GM19043 (cell line): Measurements from ENCODE around the gene EFHD2.
"Not testable (repeated sequence)": the region's sequence is repeated elsewhere in the genome, so short reads cannot be mapped to it uniquely, and the experiment has no call there.

Source experiments
- ATAC-seq: cut with Tn5 transposase; IDR thresholded peaks from one replicate; pipeline ENCODE4 v1.9.1; 2021; ENCODE audit warnings: low read depth; ENCODE audit not compliant: unreplicated experiment

EFHD2 gene

DNA sequence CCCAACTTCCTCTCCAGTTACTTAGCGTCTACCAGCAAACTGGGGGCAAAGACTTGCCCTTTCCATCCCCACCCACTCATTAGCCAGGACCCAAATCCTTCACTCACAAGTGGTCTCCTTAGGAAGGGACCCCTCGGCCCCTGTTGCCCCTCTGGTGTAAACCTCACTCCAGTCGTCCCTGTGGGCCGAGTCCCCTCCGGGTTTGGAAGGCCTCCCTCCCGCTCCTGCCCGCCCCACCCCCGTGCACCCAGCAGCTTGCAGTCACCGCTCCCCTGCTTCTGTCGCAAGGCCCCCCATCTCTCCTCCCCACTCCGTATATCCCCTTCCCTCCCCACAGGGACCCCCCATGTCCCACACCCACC lies 1.2 kb downstream of the EFHD2 start:
- ATAC-seq: no peak

DNA sequence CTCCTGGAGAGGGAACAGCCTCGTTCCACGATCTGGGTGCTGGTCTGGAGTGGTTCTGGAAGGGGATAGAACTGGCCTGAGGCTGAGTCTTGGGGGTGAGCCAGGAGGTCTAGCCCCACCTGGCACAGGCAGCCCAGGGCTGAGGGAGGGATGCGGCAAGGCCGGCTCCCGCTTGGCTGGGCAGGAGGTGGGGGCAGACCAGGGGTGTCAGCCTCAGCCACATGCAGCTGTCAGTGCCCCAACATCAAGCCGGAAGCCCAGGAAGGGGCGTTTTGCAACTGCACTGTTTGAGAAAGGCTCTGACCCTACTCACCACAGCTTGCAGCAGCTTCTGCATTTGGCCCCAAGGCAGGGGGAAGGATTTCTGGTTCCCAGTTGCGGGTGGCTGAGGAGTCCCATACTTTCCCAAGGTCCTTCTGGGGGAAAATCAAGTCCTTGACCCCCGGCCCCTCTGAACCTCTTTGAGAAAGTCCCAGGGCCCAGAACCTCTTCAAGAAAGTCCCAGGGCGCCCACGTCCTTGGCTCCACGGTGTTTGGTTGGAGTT lies 2.0 kb downstream of the EFHD2 start:
- ATAC-seq: peak; percentile 65

DNA sequence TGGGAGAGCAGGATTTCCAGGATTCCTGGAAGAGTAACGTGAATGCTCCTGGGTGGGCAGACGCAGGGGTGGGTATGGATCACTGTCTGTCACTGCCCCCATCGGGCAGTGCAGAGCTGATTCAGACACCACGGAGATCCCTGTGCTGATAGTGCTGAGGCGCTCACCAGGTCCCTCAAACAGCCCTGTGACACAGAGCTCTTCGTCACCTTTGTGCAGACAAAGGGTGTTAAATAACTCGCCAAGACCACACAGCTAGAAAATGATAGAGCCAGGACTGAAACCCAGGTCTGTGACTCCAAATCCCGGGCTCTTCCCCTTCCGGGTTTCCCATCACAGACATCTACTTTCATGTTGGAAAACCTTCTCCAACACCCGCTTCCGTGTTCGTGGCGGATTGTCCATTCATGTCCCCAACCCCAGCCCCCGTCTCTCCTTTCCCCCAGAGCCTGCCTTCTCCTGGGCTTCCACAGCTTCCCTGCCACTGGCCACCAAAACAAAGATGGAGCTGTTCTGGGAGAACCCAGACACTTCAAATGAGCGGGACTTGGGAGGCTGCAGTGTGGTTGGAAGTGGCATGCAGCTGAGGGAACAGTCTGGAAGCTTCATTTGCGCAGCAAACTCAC lies 2.6 kb downstream of the EFHD2 start:
- no peak for ATAC-seq

GRCh38 chr1:15412843-15413242 lies 3.2 kb downstream of the EFHD2 start:
- ATAC-seq: no peak

DNA sequence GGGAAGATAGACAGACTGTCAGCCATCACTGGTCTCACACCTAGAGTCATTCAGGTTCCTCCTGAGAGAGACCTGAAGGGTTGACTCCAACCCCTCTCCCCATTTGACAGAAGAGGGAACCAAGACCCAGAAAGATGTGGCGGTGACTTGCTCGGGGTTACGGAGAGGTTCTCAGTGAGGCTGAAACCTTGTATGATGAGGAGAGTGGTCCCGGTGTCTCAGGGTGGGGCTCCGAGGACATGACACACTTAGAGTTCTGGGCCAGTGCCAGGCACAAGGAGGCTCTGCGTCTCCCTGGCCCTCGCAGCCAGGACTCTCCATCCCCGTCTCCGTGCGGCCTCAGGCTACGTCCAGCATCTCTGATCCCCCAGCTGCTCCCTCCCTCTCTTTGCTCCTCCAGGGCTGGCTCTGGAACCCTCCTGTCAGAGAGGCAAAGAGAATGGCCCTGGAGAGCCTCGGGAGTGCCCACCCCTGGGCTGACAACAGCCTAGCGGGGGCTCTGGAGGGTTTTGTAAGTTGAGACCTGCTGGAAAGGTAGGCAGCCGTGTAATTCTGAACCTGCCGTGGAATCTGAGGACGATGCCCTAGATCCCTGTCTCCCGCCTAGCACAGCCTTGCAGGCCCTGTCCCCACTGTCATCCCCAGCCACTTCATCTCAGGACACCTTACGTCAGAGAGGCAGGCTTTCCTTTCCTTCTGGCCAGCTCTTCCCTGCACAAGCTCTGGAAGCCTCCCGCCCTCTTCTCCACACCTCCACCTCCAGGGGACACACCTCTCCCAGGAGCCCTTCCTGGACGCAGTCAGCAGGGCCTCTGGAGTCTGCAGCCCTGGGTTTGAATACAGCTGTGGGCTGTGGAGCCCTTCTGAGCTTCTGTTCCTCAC lies 4.1 kb downstream of the EFHD2 start:
- ATAC-seq: no peak

GRCh38 chr1:15414445-15414983 lies 4.8 kb downstream of the EFHD2 start:
- no peak for ATAC-seq

- peak; percentile 55 for ATAC-seq
These were observed 7.6 kb downstream of the EFHD2 start for GRCh38 chr1:15417059-15417934.

DNA sequence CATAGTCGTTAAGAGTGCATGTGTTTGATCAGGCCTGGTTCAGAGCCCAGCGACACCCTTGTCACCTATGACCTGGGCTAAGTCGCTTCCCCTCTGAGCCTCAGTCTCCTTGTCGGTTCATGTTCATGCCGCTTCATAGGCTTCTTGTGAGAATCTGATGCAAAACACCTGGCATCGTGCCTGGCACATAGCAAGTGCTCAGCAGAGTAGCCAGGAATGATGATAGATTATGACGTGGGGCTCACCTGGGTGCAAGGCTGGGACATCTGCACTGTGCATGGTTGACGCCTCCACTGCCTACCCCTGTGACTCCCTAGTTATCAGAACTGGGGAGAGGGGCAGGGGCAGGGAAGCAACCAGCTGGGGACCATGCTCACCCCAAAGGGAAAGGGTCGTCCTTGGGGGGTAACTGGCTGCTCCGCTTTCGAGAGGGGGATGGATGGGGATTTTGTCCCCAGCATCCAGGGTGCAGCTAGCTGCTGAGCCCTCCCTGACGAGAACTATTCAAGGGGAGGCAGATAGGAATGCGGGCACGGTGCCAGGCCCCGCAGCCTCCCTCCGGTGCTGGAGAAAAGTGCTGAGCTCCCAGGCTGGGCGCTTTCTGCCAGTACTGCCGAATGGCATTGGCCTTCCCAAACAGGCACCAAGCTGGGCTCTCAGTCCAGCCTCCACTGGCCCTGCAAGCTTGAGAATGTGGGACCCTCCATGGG lies 9.3 kb downstream of the EFHD2 start:
- no peak for ATAC-seq

DNA sequence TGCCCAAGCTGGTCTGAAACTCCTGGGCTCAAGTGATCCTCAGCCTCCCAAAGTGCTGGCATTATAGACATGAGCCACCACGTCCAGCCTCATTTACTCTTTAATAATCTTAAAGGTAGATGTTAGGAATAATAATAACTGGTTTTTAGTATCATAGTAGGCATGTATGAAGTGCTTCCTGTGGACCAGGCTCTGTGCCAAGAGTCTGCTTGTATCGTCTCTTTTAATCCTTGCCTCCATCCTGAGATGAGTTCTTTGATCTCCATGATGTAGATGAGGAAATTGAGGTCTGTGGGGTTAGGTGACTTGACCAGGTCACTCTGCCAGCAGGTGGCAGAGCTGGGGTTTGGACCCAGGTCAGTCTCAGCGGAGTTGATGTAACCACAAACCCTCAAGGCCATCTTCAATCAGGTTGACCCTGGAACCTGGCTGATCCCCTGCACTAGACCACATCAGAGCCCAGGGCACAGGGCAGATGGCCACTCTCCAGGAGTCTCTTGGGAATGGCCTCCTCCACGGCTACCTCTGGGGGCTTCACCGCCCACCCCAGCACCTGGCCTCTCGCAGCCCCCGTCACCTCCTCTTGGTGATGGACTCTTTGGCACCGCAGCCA lies 11.3 kb downstream of the EFHD2 start:
- ATAC-seq: no peak

- no peak for ATAC-seq
These were observed 13.2 kb downstream of the EFHD2 start for GRCh38 chr1:15422871-15423270.

GRCh38 chr1:15423355-15424077 lies 13.8 kb downstream of the EFHD2 start:
- no peak for ATAC-seq

DNA sequence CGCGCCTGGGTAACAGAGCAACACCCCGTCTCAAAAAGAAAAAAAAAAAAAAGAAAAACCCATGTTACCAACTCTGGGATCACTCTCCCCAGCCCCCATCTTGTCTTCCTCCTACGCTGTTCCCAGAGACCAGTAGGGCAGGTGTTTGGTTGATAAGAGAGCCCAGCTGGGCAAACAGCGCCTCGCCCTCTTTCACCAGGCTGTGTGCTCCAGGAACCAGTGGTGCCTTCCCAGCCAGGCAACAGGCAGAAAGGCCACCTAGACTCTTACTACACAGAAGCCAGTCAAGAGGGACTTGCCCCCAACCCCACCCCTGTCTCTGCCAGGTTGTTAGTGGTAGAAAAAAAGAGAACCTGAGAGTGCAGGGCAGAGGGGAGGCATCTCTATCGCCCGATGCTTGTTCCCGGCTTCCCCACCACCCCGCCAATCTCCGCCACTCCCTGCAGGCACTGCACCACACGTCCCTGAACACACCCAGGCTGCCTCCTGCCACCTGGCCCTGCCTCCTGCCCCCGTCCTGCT lies 14.5 kb downstream of the EFHD2 start:
- no peak for ATAC-seq

DNA sequence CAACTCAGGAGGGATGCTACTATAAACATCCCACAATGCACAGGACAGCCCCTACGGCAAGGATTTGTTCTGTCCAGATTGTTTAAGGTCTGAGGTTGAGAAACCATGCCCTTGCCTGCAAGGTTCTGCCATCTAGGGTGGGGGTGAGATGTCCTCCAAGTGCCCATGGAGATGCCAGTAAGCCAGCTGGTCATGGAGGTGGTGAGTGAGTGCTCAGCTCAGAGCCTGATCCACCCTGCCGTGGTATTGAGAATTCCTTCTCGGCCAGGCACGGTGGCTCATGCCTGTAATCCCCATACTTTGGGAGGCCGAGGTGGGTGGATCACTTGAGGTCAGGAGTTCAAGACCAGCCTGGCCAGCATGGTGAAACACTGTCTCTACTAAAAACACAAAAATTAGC lies 15.3 kb downstream of the EFHD2 start:
- no peak for ATAC-seq

DNA sequence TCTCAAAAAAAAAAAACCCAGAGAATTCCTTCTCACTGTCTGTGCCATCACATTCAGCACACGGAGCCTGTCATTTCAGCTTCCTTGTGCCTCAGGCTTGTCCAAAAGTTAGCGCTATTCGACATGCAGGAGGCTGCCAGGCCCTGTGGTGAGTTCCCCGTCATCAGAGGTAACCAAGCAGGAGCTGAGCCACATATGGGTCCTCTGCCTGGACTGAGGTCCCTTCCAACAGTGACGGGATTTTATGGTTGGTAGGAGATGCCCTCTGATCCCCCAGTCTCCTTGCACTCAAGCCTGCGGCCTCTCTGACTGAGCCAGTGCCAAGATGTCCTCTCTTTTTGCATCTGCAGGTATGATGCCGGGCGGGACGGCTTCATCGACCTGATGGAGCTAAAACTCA lies 15.8 kb downstream of the EFHD2 start:
- no peak for ATAC-seq

DNA sequence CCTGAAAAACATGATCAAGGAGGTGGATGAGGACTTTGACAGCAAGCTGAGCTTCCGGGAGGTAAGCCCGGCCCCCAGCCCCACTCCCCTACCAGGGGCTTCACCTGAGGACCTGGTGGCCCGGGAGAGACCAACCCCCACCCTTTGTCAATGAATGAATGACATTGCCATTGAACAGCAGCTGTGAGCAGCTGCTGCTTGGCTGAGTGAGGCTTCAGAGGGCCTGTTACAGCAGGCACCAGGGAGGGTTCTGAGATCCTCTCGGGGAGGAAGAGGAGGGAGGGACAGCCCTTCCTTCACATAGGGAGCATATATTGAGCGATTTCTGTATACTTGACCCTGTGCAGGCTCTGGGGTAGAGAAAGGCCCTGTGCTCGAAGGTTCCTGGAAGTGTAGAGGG lies 16.3 kb downstream of the EFHD2 start:
- no peak for ATAC-seq

- ATAC-seq: no peak
These were observed 17.0 kb downstream of the EFHD2 start for GRCh38 chr1:15426492-15427279.

DNA sequence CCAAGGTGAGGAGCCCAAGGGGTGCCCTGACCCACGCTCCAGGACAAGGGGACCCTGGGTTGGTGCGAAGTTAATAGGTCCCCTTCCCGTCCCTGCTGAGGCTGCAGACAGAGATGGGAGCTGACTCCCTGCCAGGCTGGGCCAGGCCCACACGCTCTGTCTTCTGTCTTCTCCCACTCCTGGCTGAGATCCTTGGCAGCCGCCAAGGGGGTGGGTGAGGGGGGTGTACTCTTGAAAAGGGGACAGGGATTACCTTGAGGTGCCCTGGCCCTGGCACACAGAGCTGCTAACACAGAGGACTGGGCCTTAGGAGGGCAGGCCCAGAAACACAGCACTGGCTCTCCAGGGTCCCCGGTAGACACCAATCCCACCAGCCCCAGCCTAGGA lies 17.6 kb downstream of the EFHD2 start:
- no peak for ATAC-seq

DNA sequence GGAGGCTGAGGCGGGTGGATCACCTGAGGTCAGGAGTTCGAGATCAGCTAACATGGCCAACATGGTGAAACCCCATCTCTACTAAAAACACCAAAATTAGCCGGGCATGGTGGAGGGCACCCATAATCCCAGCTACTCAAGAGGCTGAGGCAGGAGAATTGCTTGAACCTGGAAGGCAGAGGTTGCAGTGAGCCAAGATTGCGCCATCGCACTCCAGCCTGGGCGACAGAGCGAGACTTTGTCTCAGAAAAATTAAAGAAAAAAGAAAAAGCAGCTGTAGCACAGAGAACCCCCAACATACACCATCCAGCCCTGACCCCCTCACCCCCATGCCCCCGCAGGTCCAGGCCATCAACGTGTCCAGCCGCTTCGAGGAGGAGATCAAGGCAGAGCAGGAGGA lies 18.6 kb downstream of the EFHD2 start:
- ATAC-seq: not testable (repeated sequence)
